ENCODE results near the gene RCSD1.

DNA sequence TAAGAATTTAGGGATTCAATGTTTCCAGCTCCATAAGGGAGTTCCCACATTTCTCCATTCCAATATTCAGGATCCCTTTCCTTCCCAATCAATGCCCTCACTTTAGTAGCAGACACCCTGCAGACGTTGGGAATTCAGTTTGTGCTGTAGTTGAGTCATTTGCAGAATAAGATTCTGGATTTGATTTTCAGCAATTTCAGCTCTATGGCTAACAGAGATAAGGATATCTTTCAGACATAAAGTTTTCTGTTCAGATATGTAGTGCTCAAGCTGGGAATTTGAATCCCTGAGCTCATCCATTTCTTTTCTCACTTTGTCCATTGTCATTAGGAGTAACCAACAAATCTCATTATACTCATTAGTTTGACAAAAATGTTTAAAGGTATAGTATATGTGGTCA lies 104.8 kb downstream of the RCSD1 start:
- TF ChIP-seq FOXM1 (IDR thresholded peaks at IDR 0.05; ENCODE audit: borderline replicate concordance, low read depth) (no peak), REST (IDR thresholded peaks at IDR 0.05; ENCODE audit: low read depth) (no peak), EP300 (IDR thresholded peaks at IDR 0.05; ENCODE audit: borderline replicate concordance) (no peak), EGR1 (IDR thresholded peaks at IDR 0.05) (no peak), TEAD4 (IDR thresholded peaks at IDR 0.05) (no peak), TAF1 (IDR thresholded peaks at IDR 0.05; ENCODE audit: low read depth) (no peak), ZBTB7A (IDR thresholded peaks at IDR 0.05; ENCODE audit: low read depth) (no peak), RAD21 (IDR thresholded peaks at IDR 0.05; ENCODE audit: low read depth) (no peak), CREB1 (IDR thresholded peaks at IDR 0.05; ENCODE audit: low read depth) (no peak), NFIC (IDR thresholded peaks at IDR 0.05) (no peak), USF1 (IDR thresholded peaks at IDR 0.05) (no peak)
